Uterus (tissue), 4 donors: ENCODE data around the gene ANKRD24. TPM values are rescaled to one million over a fixed set of nuclear protein-coding genes. Genes with fewer than 3 reads are reported as not detected.

Source experiments
- DNase-seq, 2 donors: peaks; one replicate each; pipeline ENCODE4 v3.0.0-alpha.2; 2019 to 2020
- H3K27ac ChIP-seq, 2 donors: fragments of 200-600 bp; sonication (generic); 1 replicate in 1 of 2; 2 replicates in 1 of 2; pipeline ENCODE4 v1.5.1; 2016 to 2018
- H3K27me3 ChIP-seq, 2 donors: fragments of 200-600 bp; sonication (generic); one replicate each; pipeline ENCODE4 v1.5.1; 2018 to 2019; ENCODE audit warnings: control low read depth in 1 of 2
- H3K36me3 ChIP-seq, 2 donors: fragments of 200-600 bp; sonication (generic); one replicate each; pipeline ENCODE4 v1.5.1; 2019; ENCODE audit warnings: control low read depth in 1 of 2
- H3K4me1 ChIP-seq, 2 donors: fragments of 200-600 bp; sonication (generic); one replicate each; pipeline ENCODE4 v1.5.1; 2018 to 2019; ENCODE audit warnings: control low read depth in 1 of 2
- H3K4me3 ChIP-seq, 2 donors: fragments of 200-600 bp; sonication (generic); 1 replicate in 1 of 2; 2 replicates in 1 of 2; pipeline ENCODE4 v1.5.1; 2018 to 2019; ENCODE audit warnings: mild to moderate bottlenecking in 1 of 2
- H3K9me3 ChIP-seq, 2 donors: fragments of 200-600 bp; sonication (generic); one replicate each; pipeline ENCODE4 v1.5.1; 2019; ENCODE audit warnings: control low read depth in 1 of 2
- POLR2A ChIP-seq, 2 donors: fragments of 450-650 bp; IDR thresholded peaks; one replicate each; pipeline ENCODE4 v1.6.1; 2016; ENCODE audit warnings: antibody characterized with exemption in 2 of 2, mild to moderate bottlenecking in 1 of 2, moderate library complexity in 1 of 2
- intact Hi-C: fragments of 100-400 bp; cut with DNase I; formaldehyde crosslinking; loops from one replicate; pipeline ENCODE4 v1.15.1; 2023; ENCODE audit warnings: low total_unique reads
- total RNA-seq, 4 donors: library from RNA; depleted of rRNA in 3 of 4; stranded (reverse); fragments of >200 nt in 3 of 4; gene quantifications; one replicate each; pipeline versions ENCODE4 v1.1.0 to v1.2.4, GENCODE V29; 2014 to 2023
- TF ChIP-seq, protein P1 (sequence below), 4 experiments: fragments of 200-600 bp in 2 of 4; fragments of 450-650 bp in 2 of 4; sonication (generic) in 2 of 4; IDR thresholded peaks; one replicate each; pipeline ENCODE4 v1.5.1; 2016 to 2019; ENCODE audit warnings: antibody characterized with exemption in 4 of 4, mild to moderate bottlenecking in 2 of 4, moderate library complexity in 1 of 4
- donor health status: DM: yes; HTN: yes; CAD: no.

ANKRD24 gene
- total RNA-seq, 4 donors from 2014 or later, result 0.64 to 1.8 (median 1.2) TPM; not detected in 1

DNA sequence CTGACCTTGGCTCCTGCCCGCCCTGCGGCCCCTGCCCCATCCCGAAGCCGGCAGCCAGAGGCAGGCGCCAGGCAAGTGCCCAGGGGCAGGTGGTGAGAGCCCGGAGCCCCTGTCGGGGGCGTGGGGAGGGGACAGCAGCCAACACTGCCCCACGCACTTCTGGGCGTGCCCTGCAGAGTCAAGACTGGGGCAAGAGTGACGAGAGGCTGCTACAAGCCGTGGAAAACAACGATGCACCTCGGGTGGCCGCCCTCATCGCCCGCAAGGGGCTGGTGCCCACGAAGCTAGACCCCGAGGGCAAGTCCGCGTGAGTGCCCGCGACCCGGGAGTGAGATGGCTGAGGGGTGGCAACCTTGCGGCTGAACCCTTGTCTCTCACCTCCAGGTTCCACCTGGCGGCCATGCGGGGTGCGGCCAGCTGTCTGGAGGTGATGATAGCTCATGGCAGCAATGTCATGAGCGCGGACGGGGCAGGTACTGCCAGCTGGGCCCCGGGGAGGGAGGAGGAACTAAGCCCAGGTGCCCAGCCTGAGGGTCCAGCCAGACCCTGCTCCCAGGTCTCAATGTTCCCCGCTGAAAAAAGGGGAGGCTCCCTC is 17.3 kb downstream of the ANKRD24 start:
- no peak for DNase-seq
- TF ChIP-seq POLR2A (IDR thresholded peaks at IDR 0.05), result no peak
- TF ChIP-seq, protein P1, sequence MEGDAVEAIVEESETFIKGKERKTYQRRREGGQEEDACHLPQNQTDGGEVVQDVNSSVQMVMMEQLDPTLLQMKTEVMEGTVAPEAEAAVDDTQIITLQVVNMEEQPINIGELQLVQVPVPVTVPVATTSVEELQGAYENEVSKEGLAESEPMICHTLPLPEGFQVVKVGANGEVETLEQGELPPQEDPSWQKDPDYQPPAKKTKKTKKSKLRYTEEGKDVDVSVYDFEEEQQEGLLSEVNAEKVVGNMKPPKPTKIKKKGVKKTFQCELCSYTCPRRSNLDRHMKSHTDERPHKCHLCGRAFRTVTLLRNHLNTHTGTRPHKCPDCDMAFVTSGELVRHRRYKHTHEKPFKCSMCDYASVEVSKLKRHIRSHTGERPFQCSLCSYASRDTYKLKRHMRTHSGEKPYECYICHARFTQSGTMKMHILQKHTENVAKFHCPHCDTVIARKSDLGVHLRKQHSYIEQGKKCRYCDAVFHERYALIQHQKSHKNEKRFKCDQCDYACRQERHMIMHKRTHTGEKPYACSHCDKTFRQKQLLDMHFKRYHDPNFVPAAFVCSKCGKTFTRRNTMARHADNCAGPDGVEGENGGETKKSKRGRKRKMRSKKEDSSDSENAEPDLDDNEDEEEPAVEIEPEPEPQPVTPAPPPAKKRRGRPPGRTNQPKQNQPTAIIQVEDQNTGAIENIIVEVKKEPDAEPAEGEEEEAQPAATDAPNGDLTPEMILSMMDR (IDR thresholded peaks at IDR 0.05), result no peak
- Histone ChIP-seq H3K27me3 (peaks cover 9 to 16% of the 10 kb centered on the region in 2 donors), H3K4me3 (no peak overlapping the region), H3K9me3 (no peaks in the 10 kb centered on the region), H3K27ac (no peak overlapping the region), H3K36me3 (no peaks in the 10 kb centered on the region), H3K4me1 (peaks cover 0 to 8% of the 10 kb centered on the region in 2 donors)
- intact Hi-C loops, result loop anchor here (10.0 kb wide), 1 partner anchor 215 kb away; the partner anchor contains the start of gene EEF2

DNA sequence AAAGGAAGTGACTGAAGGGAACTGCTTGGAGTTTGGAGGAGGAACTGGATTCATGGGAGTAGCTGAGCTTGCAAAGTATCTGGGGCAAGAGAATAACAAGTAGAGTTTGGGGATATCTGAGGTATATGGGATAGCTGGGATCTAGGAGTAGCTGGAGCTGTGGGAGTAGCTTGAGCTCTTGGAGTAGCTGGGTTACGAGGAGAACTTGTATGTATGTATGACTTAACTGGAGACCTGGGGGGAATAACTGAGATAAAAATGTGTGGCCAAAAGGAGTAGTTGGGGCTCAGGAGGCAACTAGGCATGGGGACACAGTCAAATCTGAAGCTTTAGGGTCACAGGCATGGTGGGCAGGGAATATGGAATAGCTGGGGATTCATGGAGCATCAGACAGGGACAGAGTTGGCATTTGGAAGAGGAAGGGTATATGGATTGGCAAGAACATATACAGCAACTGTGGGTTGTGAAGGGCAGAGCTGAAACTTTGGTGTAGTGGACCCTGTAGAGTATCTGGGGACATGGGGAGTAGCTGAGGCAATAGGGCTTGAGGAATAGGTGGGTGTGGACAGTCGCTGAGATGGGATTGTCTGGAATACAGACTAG is 18.6 kb downstream of the ANKRD24 start:
- H3K9me3 ChIP-seq, result no peaks in the 10 kb centered on the region
- H3K4me3 ChIP-seq, result no peak overlapping the region
- peaks cover 0 to 8% of the 10 kb centered on the region in 2 donors for H3K4me1 ChIP-seq
- H3K36me3 ChIP-seq, result no peaks in the 10 kb centered on the region
- no peak for DNase-seq
- no peak overlapping the region for H3K27ac ChIP-seq
- intact Hi-C loops, result loop anchor here (10.0 kb wide), 1 partner anchor 216 kb away; the partner anchor contains the start of gene EEF2
- H3K27me3 ChIP-seq, result peaks cover 3 to 16% of the 10 kb centered on the region in 2 donors
- no peak for TF ChIP-seq POLR2A (IDR thresholded peaks at IDR 0.05)
- TF ChIP-seq, protein P1 (IDR thresholded peaks at IDR 0.05), result no peak

DNA sequence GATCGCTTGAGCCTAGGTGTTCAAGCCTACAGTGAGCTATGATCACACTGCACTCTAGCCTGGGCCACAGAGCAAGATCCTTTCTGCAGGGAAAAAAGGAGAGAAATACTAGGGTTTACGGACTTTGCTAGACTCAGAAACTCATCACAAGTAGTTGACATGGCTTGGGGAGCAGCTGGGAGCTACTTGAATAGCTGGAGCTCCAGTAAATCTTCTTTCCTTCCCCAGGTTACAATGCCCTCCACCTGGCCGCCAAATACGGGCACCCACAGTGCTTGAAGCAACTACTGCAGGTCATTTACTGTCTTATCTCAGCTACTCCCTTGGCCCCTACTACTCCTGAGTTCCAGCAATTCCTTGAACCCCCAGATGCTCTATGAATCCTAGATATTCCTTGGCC is 19.3 kb downstream of the ANKRD24 start:
- H3K27me3 ChIP-seq, result peaks cover 3 to 11% of the 10 kb centered on the region in 2 donors
- no peaks in the 10 kb centered on the region for H3K36me3 ChIP-seq
- no peak overlapping the region for H3K4me3 ChIP-seq
- intact Hi-C loops, result loop anchor here (10.0 kb wide), 1 partner anchor 217 kb away; the partner anchor contains the start of gene EEF2
- no peaks in the 10 kb centered on the region for H3K9me3 ChIP-seq
- H3K27ac ChIP-seq, result no peak overlapping the region
- H3K4me1 ChIP-seq, result peaks cover 0 to 8% of the 10 kb centered on the region in 2 donors
- no peak for DNase-seq
- TF ChIP-seq POLR2A (IDR thresholded peaks at IDR 0.05), result no peak
- TF ChIP-seq, protein P1 (IDR thresholded peaks at IDR 0.05), result no peak

DNA sequence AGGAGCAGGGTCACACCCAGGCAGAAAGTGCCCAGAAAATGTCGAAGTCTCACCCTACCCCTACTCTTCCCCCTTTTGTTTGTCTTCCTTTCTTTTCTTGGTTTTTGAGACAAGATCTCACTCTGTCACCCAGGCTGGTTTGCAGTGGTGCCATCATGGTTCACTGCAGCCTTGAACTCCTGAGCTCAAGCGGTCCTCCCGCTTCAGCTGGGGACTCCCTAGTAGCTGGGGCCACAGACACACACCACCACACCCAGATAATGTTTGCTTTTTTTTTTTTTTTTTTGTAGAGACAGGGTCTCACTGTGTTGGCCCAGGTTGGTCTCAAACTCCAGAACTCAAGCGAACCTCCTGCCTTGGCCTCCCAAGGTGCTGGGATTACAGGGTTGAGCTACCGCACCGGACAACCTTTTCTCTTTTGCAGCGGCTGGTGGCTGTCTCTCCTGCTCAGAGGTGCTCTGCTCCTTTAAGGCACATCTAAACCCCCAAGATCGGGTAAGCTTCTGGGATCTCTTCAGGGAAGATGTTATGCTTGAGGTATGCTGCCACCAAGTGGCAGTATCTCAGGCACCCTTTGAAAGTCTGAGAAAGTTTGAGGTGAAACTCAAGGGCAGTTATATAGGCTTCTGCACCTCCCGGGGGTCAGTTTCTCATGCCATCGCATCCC is 24.5 kb downstream of the ANKRD24 start:
- DNase-seq, result no peak
- no peak for TF ChIP-seq POLR2A (IDR thresholded peaks at IDR 0.05)
- TF ChIP-seq, protein P1 (IDR thresholded peaks at IDR 0.05), result no peak
- no peak overlapping the region for H3K4me3 ChIP-seq
- no peaks in the 10 kb centered on the region for H3K36me3 ChIP-seq
- no peaks in the 10 kb centered on the region for H3K27me3 ChIP-seq
- intact Hi-C loops, result loop anchor here (10.0 kb wide), 1 partner anchor 222 kb away; the partner anchor contains the start of gene EEF2
- no peak overlapping the region for H3K27ac ChIP-seq
- no peaks in the 10 kb centered on the region for H3K4me1 ChIP-seq
- H3K9me3 ChIP-seq, result no peaks in the 10 kb centered on the region
